Gastroesophageal sphincter (tissue), 4 donors: Measurements from ENCODE around the gene ITIH3. TPM values are rescaled to one million over a fixed set of nuclear protein-coding genes. Genes with fewer than 3 reads are reported as not detected.

Experiments
- ATAC-seq: fragments of 150-250 bp; one replicate; pipeline ENCODE4 v1.9.1; 2016; ENCODE audit warnings: mild to moderate bottlenecking, moderate library complexity
- H3K27ac ChIP-seq, 4 donors: fragments of 200-600 bp; sonication (generic) in 3 of 4; 1 replicate in 3 of 4; 2 replicates in 1 of 4; pipeline ENCODE4 v1.5.1; 2016 to 2019
- H3K27me3 ChIP-seq: fragments of 200-600 bp; sonication (generic); one replicate; pipeline ENCODE4 v1.5.1; 2019
- H3K36me3 ChIP-seq, 2 donors: fragments of 200-600 bp; sonication (generic); one replicate each; pipeline ENCODE4 v1.5.1; 2019; ENCODE audit warnings: control low read depth in 1 of 2
- H3K4me1 ChIP-seq, 3 donors: fragments of 200-600 bp; sonication (generic); 1 replicate in 2 of 3; 2 replicates in 1 of 3; pipeline ENCODE4 v1.5.1; 2016 to 2019; ENCODE audit warnings: control low read depth in 2 of 3
- H3K4me3 ChIP-seq, 2 donors: fragments of 200-600 bp; sonication (generic); one replicate each; pipeline ENCODE4 v1.5.1; 2019; ENCODE audit warnings: mild to moderate bottlenecking in 1 of 2, moderate library complexity in 1 of 2
- H3K9me3 ChIP-seq, 3 donors: fragments of 200-600 bp; sonication (generic); one replicate each; pipeline ENCODE4 v1.5.1; 2017 to 2019; ENCODE audit warnings: control low read depth in 2 of 3
- EP300 ChIP-seq: sonication (generic); formaldehyde crosslinking; IDR thresholded peaks from one replicate; pipeline ENCODE4 v1.6.1; 2017; ENCODE audit warnings: antibody characterized with exemption, mild to moderate bottlenecking
- POLR2A ChIP-seq, 2 donors: fragments of 450-650 bp; IDR thresholded peaks; one replicate each; pipeline ENCODE4 v1.6.1; 2017; ENCODE audit warnings: antibody characterized with exemption in 2 of 2, mild to moderate bottlenecking in 2 of 2, moderate library complexity in 1 of 2
- POLR2AphosphoS5 ChIP-seq: sonication (generic); formaldehyde crosslinking; IDR thresholded peaks from one replicate; pipeline ENCODE4 v1.6.1; 2017; ENCODE audit warnings: antibody characterized with exemption
- WGBS, 2 donors: methylation state at CpG; one replicate each; pipeline ENCODE4 v1.1.5; 2018; ENCODE audit warnings: low coverage in 1 of 2; 5-methylcytosine and 5-hydroxymethylcytosine counted together
- total RNA-seq, 4 donors: library from RNA; depleted of rRNA; stranded (reverse); fragments of >200 nt; gene quantifications; one replicate each; pipeline ENCODE4 v1.1.0, GENCODE V29; 2016
- TF ChIP-seq, protein P1 (sequence below), 4 experiments: fragments of 200-600 bp in 2 of 4; fragments of 450-650 bp in 2 of 4; sonication (generic) in 1 of 4; IDR thresholded peaks; one replicate each; pipeline ENCODE4 v1.5.1; 2017 to 2019; ENCODE audit warnings: antibody characterized with exemption in 4 of 4, mild to moderate bottlenecking in 2 of 4, moderate library complexity in 2 of 4

ITIH3 gene
- total RNA-seq, 4 donors from 2014 or later: 0.27 to 9.7 (median 0.89) TPM; not detected in 1

- ATAC-seq: no peak
- Histone ChIP-seq H3K27me3 (no peaks in the 10 kb centered on the region), H3K9me3 (no peaks in the 10 kb centered on the region), H3K36me3 (peaks cover 0 to 69% of the 10 kb centered on the region in 2 donors), H3K27ac (peak overlapping the region in 3 of 4 donors; percentile 64 to 85 (median 80)), H3K4me3 (no peak overlapping the region), H3K4me1 (peaks cover 6 to 65% (median 22%) of the 10 kb centered on the region in 3 donors)
- TF ChIP-seq POLR2AphosphoS5: no peak
- WGBS, 2 donors: 91 to 95% methylated on average over 5 to 6 of the region's 6 CpGs
Observed at GRCh38 chr3:52847241-52847640, 52.6 kb downstream of the ITIH3 start.

DNA sequence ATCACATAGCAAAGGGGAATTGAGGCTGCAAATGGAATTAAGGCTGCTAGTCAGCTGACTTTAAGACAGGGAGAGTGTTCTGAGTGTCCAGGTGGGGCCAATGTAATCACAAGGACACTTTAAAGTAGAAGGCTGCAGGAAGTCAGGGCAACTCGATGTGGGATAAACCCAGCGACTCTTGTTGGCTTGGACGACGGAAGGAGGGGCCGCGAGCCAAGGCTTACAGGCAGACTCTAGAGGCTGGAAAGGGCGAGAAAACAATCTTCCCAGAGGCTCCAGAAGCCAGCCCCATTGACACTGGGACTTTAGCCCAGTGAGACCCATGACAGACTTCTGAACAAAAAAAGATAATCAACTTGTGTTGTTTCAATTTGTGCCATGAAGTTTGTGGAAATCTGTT lies 53.1 kb downstream of the ITIH3 start:
- H3K4me1 ChIP-seq: peaks cover 6 to 61% (median 22%) of the 10 kb centered on the region in 3 donors
- H3K4me3 ChIP-seq: no peak overlapping the region
- H3K27ac ChIP-seq: peak overlapping the region in 3 of 4 donors; percentile 48 to 65 (median 64)
- no peaks in the 10 kb centered on the region for H3K27me3 ChIP-seq
- no peaks in the 10 kb centered on the region for H3K9me3 ChIP-seq
- ATAC-seq: no peak
- TF ChIP-seq, protein P1, sequence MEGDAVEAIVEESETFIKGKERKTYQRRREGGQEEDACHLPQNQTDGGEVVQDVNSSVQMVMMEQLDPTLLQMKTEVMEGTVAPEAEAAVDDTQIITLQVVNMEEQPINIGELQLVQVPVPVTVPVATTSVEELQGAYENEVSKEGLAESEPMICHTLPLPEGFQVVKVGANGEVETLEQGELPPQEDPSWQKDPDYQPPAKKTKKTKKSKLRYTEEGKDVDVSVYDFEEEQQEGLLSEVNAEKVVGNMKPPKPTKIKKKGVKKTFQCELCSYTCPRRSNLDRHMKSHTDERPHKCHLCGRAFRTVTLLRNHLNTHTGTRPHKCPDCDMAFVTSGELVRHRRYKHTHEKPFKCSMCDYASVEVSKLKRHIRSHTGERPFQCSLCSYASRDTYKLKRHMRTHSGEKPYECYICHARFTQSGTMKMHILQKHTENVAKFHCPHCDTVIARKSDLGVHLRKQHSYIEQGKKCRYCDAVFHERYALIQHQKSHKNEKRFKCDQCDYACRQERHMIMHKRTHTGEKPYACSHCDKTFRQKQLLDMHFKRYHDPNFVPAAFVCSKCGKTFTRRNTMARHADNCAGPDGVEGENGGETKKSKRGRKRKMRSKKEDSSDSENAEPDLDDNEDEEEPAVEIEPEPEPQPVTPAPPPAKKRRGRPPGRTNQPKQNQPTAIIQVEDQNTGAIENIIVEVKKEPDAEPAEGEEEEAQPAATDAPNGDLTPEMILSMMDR (IDR thresholded peaks at IDR 0.05): no peak
- TF ChIP-seq POLR2AphosphoS5: no peak
- no peak for TF ChIP-seq POLR2A (IDR thresholded peaks at IDR 0.05)
- no peak for TF ChIP-seq EP300
- WGBS, 2 donors: 65 to 92% methylated on average over 3 to 7 of the region's 7 CpGs
- peaks cover 0 to 69% of the 10 kb centered on the region in 2 donors for H3K36me3 ChIP-seq

DNA sequence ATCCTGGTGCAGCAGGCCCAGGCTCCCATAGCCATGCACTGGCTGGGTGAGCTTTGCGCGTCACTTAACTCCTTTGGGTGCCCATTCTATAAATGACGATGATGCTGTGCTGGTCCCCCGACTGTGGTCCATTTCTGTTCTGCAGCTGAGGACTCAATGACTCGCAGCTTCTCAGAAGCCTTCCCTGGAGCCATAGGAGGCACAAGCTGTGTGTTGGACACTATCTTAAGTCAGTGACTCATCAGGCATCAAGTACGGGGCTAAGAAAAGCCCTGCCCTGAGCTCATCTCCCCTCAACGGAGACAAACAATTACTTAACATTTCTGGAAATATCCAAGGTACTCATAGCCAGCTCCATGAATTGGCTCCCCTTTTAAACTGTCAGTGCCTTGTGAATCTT lies 54.0 kb downstream of the ITIH3 start:
- Histone ChIP-seq H3K27ac (peak overlapping the region in 3 of 4 donors; percentile 48 to 65 (median 64)), H3K9me3 (no peaks in the 10 kb centered on the region), H3K4me3 (no peak overlapping the region), H3K4me1 (peaks cover 6 to 52% (median 22%) of the 10 kb centered on the region in 3 donors), H3K36me3 (peaks cover 0 to 69% of the 10 kb centered on the region in 2 donors), H3K27me3 (no peaks in the 10 kb centered on the region)
- peak; percentile 77 for ATAC-seq
- TF ChIP-seq POLR2AphosphoS5: no peak
- WGBS, 2 donors: 40 to 64% methylated on average over 2 to 4 of the region's 7 CpGs

DNA sequence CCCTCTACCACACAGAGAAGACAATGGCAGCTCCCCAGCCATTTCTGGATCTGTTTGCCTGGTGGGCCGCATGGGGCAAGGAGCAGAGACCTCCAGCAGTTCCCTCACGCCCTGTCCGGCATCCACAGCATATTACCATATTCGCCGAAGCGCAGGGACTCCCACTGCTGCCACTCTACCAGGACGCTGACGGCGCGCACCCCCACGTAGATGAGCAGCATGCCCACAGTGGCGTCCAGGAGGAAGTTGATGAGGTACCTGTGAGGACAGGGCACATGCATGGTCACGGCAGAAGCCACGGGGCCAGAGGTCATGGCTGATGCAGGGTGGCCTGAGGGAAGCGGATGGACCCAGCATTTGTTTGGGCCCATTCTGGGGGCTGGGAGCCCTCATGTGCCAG lies 55.1 kb downstream of the ITIH3 start:
- Histone ChIP-seq H3K9me3 (no peaks in the 10 kb centered on the region), H3K27me3 (no peaks in the 10 kb centered on the region), H3K36me3 (peaks cover 0 to 76% of the 10 kb centered on the region in 2 donors), H3K4me1 (peaks cover 5 to 41% (median 16%) of the 10 kb centered on the region in 3 donors), H3K27ac (peak overlapping the region in 3 of 4 donors; percentile 45 to 65 (median 64)), H3K4me3 (no peak overlapping the region)
- WGBS, 2 donors: 98% methylated on average over 9 of the region's 15 CpGs; no CpG with 5 or more reads in 1 of the 2 donors
- no peak for TF ChIP-seq POLR2A (IDR thresholded peaks at IDR 0.05)
- TF ChIP-seq EP300: no peak
- TF ChIP-seq POLR2AphosphoS5: no peak
- TF ChIP-seq, protein P1 (IDR thresholded peaks at IDR 0.05): no peak
- ATAC-seq: no peak

- no peaks in the 10 kb centered on the region for H3K9me3 ChIP-seq
- H3K4me1 ChIP-seq: peaks cover 0 to 24% (median 5%) of the 10 kb centered on the region in 3 donors
- ATAC-seq: peak; percentile 28
- no peak overlapping the region for H3K4me3 ChIP-seq
- no peak overlapping the region for H3K27ac ChIP-seq
- peaks cover 0 to 82% of the 10 kb centered on the region in 2 donors for H3K36me3 ChIP-seq
- H3K27me3 ChIP-seq: no peaks in the 10 kb centered on the region
- no peak for TF ChIP-seq POLR2A (IDR thresholded peaks at IDR 0.05)
- no peak for TF ChIP-seq POLR2AphosphoS5
- TF ChIP-seq EP300: no peak
- TF ChIP-seq, protein P1 (IDR thresholded peaks at IDR 0.05): peak in 3 of 4 experiments; percentile 39 to 55 (median 52)
- 60% methylated on average over 1 of the region's 3 CpGs; no CpG with 5 or more reads in 1 of the 2 donors for WGBS, 2 donors
Observed at GRCh38 chr3:52851348-52851747, 56.8 kb downstream of the ITIH3 start.

- Histone ChIP-seq H3K4me3 (no peak overlapping the region), H3K36me3 (peaks cover 0 to 77% of the 10 kb centered on the region in 2 donors), H3K4me1 (peaks cover 0 to 26% (median 5%) of the 10 kb centered on the region in 3 donors), H3K9me3 (no peaks in the 10 kb centered on the region), H3K27ac (no peak overlapping the region), H3K27me3 (no peaks in the 10 kb centered on the region)
- TF ChIP-seq POLR2A (IDR thresholded peaks at IDR 0.05) (no peak), EP300 (no peak), POLR2AphosphoS5 (no peak)
- TF ChIP-seq, protein P1 (IDR thresholded peaks at IDR 0.05): no peak
- ATAC-seq: no peak
- 83 to 90% methylated on average over 2 of the region's 2 CpGs for WGBS, 2 donors
Observed at GRCh38 chr3:52852419-52852818, 57.8 kb downstream of the ITIH3 start.
